Epithelial cell of proximal tubule (primary cell): Measurements from ENCODE around the gene FSIP1. TPM values are rescaled to one million over a fixed set of nuclear protein-coding genes. Genes with fewer than 3 reads are reported as not detected.

Experiments
- DNase-seq: peaks from one replicate; pipeline ENCODE4 v3.0.0-alpha.2; 2011; ENCODE audit warnings: low read depth
- H3K4me3 ChIP-seq: 2 replicates; pipeline ENCODE4 v1.5.1; 2011; ENCODE audit warnings: low read depth, mild to moderate bottlenecking, low read length
- CTCF ChIP-seq: conservative IDR thresholded peaks from 2 replicates; pipeline ENCODE4 v1.5.1; 2012; ENCODE audit warnings: low read depth, mild to moderate bottlenecking, low read length
- total RNA-seq: library from RNA; depleted of rRNA; stranded (reverse); fragments of >200 nt; gene quantifications from 2 replicates; pipeline ENCODE4 v1.2.3, GENCODE V29; 2015

FSIP1 gene
- total RNA-seq, 1 donor from 2014 or later: 1.3 TPM

GRCh38 chr15:39573844-39574243 is 208.8 kb downstream of the FSIP1 start:
- no peak for TF ChIP-seq CTCF
- H3K4me3 ChIP-seq: no peak overlapping the region
- no peak for DNase-seq

DNA sequence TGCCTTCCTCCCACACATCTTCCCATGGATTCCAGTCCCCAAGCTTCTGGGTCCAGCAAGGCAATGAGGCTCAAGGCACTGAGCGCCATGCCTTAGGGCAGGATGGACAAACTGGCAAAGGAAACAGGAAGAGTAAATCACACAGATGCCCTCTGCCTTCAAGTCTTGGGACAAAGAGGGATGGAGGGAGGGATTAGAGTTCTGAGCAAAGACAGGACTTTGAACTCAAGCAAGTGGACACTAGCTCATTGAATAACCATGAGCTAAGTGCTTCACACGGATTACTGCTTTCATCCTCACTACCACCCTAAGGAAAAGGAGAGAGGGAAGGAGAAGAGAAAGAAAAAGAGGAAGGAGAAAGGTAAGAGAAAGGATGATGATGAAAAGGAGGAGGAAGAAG is 209.4 kb downstream of the FSIP1 start:
- no peak for TF ChIP-seq CTCF
- no peak overlapping the region for H3K4me3 ChIP-seq
- no peak for DNase-seq

GRCh38 chr15:39565851-39566250 is 216.8 kb downstream of the FSIP1 start:
- no peak for TF ChIP-seq CTCF
- no peak overlapping the region for H3K4me3 ChIP-seq
- DNase-seq: no peak

DNA sequence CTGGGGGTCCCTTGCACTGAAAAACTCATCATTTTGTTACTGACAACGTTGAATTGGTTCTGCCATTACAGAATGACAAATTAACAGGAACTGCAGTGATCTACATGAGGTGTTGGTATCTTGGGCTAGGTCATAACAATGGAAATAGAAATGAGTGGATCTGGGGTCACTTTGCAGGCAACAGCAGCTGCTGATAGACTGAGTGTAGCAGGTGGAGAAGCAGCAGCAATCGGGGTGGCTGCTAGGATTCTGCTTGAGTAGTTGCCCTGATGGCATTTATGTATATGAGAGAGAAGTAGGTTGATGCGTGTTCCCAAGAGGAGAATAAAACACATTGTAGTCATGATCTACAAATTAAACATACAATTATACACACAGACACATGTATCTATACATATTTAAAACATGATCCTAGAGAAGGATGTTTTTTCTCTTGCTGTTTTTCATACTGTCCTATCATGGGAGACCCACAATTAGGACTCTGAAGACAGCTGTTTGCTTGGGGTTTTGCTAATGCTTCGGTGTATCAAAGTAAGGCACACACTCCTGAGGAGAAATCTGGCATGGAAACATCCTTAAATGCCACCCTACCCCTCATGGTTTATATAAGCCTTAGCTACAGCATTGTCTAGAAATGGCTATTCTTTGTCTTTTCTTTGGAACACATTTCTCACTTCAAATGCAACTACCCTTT is 217.5 kb downstream of the FSIP1 start:
- H3K4me3 ChIP-seq: no peak overlapping the region
- TF ChIP-seq CTCF: no peak
- DNase-seq: no peak

- no peak for TF ChIP-seq CTCF
- no peak for DNase-seq
- no peak overlapping the region for H3K4me3 ChIP-seq
Measured at GRCh38 chr15:39558421-39558820, 224.2 kb downstream of the FSIP1 start.

DNA sequence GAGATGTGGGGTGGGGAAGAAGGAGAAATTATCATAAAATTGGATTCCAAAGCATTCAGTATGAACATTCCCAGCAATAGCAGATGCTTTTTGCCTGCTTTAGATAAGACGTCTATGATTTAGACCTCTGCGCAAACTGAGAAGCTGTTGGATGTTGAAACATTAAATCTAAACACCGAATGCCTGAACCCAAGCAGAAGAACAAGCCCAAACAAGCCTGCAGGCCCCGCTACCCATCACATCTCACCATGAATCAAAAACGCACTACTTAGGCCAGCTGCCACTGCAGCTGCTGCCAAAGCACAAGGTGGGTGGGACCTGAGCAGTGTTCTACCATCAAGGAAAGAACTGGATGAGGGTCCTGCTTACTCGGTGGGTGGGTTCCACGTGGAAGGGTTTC is 226.2 kb downstream of the FSIP1 start:
- no peak for DNase-seq
- TF ChIP-seq CTCF: no peak
- no peak overlapping the region for H3K4me3 ChIP-seq

GRCh38 chr15:39555885-39556284 is 226.8 kb downstream of the FSIP1 start:
- no peak for TF ChIP-seq CTCF

More at GRCh38 chr15:39555885-39556284, 226.8 kb downstream of the FSIP1 start:
- no peak for DNase-seq
- H3K4me3 ChIP-seq: no peak overlapping the region
